Measurements from ENCODE around the gene SNAPC3. TPM values are rescaled to one million over a fixed set of nuclear protein-coding genes. Genes with fewer than 3 reads are reported as not detected.

Gene SNAPC3
- total RNA-seq, 1 experiment from 2014 or later = 33.5 TPM

DNA sequence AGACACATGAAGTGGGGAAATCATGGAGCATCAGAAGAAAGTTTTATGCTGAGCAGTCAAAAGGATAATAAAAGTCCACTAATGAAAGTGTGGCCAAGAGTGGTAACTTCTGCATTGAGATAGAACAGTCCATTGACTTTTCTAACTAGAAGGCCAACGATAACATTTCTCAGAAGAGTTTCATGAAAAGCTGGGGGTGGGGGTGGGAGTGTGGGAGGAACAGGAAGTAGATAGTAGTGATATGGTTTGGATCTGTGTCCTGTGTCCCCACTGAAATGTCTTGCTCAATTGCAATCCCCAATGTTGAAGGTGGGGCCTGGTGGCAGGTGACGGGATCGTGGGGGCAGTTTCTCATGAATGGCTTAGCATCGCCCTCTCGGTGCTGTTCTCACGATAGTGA lies 36.2 kb upstream of the SNAPC3 start:
- no peak overlapping the region for H3K27ac Mint-ChIP-seq
- no peaks in the 10 kb centered on the region for H3K36me3 Mint-ChIP-seq
- CTCF ChIA-PET = no interaction called here
- ATAC-seq (no peak), DNase-seq (ENCODE audit: low spot score) (no peak)
- no peaks in the 10 kb centered on the region for H3K4me1 Mint-ChIP-seq
- no peak overlapping the region for H3K4me3 Mint-ChIP-seq
- TF ChIP-seq NR2C2 (CRISPR knock-in tag; IDR thresholded peaks at IDR 0.05) = no peak
- POLR2A ChIA-PET = no interaction called here
- no peaks in the 10 kb centered on the region for H3K27me3 Mint-ChIP-seq (ENCODE audit: low read depth)
- no peaks in the 10 kb centered on the region for H3K9me3 Mint-ChIP-seq

DNA sequence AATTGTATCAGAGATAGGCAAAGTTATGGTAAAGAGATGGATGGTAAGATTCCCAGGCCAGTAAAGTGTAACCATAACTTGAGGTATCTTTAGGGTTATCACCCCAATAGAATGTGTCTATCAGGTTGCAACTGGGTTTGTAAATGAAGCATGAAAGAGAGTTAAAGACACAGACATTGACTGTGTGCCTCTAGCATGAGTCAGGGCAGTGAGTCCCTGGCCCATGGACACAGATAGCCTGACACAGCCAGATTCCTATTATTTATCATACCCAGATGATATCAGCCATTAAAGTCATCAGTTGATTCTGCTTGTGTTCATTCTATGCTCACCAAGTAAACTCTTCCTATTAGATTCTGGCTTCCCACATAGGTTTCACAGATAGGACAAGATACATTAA lies 33.5 kb upstream of the SNAPC3 start:
- CTCF ChIA-PET = interaction anchor here (0.6 to 1.7 kb wide), 2 partner anchors 14 to 162 kb away, joined by 5 read pairs; no protein-coding TSS in a partner anchor
- no peaks in the 10 kb centered on the region for H3K9me3 Mint-ChIP-seq
- H3K27ac Mint-ChIP-seq = no peak overlapping the region
- ATAC-seq (no peak), DNase-seq (ENCODE audit: low spot score) (no peak)
- no peak overlapping the region for H3K4me3 Mint-ChIP-seq
- H3K4me1 Mint-ChIP-seq = no peaks in the 10 kb centered on the region
- no peaks in the 10 kb centered on the region for H3K27me3 Mint-ChIP-seq (ENCODE audit: low read depth)
- TF ChIP-seq NFE2L1 (CRISPR knock-in tag; IDR thresholded peaks at IDR 0.05) = no peak
- TF ChIP-seq, protein P1, sequence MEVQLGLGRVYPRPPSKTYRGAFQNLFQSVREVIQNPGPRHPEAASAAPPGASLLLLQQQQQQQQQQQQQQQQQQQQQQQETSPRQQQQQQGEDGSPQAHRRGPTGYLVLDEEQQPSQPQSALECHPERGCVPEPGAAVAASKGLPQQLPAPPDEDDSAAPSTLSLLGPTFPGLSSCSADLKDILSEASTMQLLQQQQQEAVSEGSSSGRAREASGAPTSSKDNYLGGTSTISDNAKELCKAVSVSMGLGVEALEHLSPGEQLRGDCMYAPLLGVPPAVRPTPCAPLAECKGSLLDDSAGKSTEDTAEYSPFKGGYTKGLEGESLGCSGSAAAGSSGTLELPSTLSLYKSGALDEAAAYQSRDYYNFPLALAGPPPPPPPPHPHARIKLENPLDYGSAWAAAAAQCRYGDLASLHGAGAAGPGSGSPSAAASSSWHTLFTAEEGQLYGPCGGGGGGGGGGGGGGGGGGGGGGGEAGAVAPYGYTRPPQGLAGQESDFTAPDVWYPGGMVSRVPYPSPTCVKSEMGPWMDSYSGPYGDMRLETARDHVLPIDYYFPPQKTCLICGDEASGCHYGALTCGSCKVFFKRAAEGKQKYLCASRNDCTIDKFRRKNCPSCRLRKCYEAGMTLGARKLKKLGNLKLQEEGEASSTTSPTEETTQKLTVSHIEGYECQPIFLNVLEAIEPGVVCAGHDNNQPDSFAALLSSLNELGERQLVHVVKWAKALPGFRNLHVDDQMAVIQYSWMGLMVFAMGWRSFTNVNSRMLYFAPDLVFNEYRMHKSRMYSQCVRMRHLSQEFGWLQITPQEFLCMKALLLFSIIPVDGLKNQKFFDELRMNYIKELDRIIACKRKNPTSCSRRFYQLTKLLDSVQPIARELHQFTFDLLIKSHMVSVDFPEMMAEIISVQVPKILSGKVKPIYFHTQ (CRISPR knock-in tag; IDR thresholded peaks at IDR 0.05) = no peak
- POLR2A ChIA-PET = no interaction called here
- H3K36me3 Mint-ChIP-seq = no peaks in the 10 kb centered on the region

DNA sequence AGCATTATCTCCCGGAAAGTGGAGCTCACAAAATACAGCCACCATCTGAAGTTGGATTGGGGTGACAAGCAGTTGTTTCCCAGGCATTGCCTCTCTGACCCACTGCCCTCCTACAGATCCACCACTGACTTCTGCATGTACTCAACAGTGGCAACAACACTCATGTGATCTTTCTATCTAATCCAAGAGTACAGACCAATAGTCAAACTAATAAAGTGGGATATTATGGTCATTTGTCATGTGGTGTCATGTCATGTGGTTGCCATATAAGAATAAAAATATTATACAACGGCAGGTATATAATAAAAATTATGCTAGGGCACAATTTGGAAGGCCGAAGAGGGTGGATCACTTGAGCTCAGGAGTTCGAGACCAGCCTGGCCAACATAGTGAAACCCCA lies 33.0 kb upstream of the SNAPC3 start:
- TF ChIP-seq, protein P2, sequence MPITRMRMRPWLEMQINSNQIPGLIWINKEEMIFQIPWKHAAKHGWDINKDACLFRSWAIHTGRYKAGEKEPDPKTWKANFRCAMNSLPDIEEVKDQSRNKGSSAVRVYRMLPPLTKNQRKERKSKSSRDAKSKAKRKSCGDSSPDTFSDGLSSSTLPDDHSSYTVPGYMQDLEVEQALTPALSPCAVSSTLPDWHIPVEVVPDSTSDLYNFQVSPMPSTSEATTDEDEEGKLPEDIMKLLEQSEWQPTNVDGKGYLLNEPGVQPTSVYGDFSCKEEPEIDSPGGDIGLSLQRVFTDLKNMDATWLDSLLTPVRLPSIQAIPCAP (CRISPR knock-in tag; IDR thresholded peaks at IDR 0.05) = no peak
- TF ChIP-seq, protein P3, sequence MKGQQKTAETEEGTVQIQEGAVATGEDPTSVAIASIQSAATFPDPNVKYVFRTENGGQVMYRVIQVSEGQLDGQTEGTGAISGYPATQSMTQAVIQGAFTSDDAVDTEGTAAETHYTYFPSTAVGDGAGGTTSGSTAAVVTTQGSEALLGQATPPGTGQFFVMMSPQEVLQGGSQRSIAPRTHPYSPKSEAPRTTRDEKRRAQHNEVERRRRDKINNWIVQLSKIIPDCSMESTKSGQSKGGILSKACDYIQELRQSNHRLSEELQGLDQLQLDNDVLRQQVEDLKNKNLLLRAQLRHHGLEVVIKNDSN (CRISPR knock-in tag; IDR thresholded peaks at IDR 0.05) = no peak
- TF ChIP-seq FOXP1 (CRISPR knock-in tag; IDR thresholded peaks at IDR 0.05; ENCODE audit: borderline replicate concordance) (no peak), ZNF317 (CRISPR knock-in tag; IDR thresholded peaks at IDR 0.05; ENCODE audit: borderline replicate concordance, low read depth) (no peak), RELA (CRISPR knock-in tag; IDR thresholded peaks at IDR 0.05; ENCODE audit: borderline replicate concordance) (no peak), ZNF232 (CRISPR knock-in tag; IDR thresholded peaks at IDR 0.05) (no peak), TP53 (CRISPR knock-in tag; IDR thresholded peaks at IDR 0.05) (no peak)
- TF ChIP-seq, protein P4, sequence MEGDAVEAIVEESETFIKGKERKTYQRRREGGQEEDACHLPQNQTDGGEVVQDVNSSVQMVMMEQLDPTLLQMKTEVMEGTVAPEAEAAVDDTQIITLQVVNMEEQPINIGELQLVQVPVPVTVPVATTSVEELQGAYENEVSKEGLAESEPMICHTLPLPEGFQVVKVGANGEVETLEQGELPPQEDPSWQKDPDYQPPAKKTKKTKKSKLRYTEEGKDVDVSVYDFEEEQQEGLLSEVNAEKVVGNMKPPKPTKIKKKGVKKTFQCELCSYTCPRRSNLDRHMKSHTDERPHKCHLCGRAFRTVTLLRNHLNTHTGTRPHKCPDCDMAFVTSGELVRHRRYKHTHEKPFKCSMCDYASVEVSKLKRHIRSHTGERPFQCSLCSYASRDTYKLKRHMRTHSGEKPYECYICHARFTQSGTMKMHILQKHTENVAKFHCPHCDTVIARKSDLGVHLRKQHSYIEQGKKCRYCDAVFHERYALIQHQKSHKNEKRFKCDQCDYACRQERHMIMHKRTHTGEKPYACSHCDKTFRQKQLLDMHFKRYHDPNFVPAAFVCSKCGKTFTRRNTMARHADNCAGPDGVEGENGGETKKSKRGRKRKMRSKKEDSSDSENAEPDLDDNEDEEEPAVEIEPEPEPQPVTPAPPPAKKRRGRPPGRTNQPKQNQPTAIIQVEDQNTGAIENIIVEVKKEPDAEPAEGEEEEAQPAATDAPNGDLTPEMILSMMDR (IDR thresholded peaks at IDR 0.05) = no peak
- TF ChIP-seq, protein P5, sequence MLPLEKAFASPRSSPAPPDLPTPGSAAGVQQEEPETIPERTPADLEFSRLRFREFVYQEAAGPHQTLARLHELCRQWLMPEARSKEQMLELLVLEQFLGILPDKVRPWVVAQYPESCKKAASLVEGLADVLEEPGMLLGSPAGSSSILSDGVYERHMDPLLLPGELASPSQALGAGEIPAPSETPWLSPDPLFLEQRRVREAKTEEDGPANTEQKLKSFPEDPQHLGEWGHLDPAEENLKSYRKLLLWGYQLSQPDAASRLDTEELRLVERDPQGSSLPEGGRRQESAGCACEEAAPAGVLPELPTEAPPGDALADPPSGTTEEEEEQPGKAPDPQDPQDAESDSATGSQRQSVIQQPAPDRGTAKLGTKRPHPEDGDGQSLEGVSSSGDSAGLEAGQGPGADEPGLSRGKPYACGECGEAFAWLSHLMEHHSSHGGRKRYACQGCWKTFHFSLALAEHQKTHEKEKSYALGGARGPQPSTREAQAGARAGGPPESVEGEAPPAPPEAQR (CRISPR knock-in tag; IDR thresholded peaks at IDR 0.05) = no peak
- no peak for ATAC-seq
- Mint-ChIP-seq H3K4me1 (no peaks in the 10 kb centered on the region), H3K4me3 (no peak overlapping the region), H3K36me3 (no peaks in the 10 kb centered on the region), H3K9me3 (no peaks in the 10 kb centered on the region), H3K27me3 (ENCODE audit: low read depth) (no peaks in the 10 kb centered on the region), H3K27ac (no peak overlapping the region)
- DNase-seq (ENCODE audit: low spot score) = no peak
- POLR2A ChIA-PET = no interaction called here
- CTCF ChIA-PET = interaction anchor here (0.5 to 1.7 kb wide), 3 partner anchors 13 to 161 kb away, joined by 3 to 5 read pairs (median 5); no protein-coding TSS in a partner anchor

DNA sequence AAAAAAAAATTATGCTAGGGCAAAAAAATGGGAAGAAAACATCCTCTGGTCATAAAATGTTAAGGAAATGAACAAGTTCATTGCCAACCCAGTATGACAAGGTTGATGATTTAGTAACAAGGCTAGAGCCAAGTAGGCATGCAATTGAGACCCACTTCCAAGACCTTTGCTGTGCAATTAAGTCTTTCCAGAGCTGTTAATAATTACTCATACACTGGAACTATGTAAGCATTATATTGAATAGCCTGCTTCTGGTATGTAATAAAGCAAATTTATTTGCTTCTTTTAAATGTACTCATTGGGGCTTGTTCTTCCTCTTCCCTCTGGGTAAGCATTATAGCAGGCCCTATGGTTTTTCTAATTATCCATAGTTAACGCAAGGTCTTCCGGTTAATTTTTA lies 32.5 kb upstream of the SNAPC3 start:
- Mint-ChIP-seq H3K4me1 (no peaks in the 10 kb centered on the region), H3K27ac (no peak overlapping the region), H3K4me3 (no peak overlapping the region), H3K9me3 (no peaks in the 10 kb centered on the region), H3K36me3 (no peaks in the 10 kb centered on the region), H3K27me3 (ENCODE audit: low read depth) (no peaks in the 10 kb centered on the region)
- POLR2A ChIA-PET = no interaction called here
- no peak for ATAC-seq
- CTCF ChIA-PET = interaction anchor here (1.7 kb wide), 1 partner anchor 13 kb away, joined by 5 read pairs; no protein-coding TSS in a partner anchor
- no peak for DNase-seq (ENCODE audit: low spot score)
- TF ChIP-seq, protein P4 (IDR thresholded peaks at IDR 0.05) = no peak
- TF ChIP-seq, protein P6, sequence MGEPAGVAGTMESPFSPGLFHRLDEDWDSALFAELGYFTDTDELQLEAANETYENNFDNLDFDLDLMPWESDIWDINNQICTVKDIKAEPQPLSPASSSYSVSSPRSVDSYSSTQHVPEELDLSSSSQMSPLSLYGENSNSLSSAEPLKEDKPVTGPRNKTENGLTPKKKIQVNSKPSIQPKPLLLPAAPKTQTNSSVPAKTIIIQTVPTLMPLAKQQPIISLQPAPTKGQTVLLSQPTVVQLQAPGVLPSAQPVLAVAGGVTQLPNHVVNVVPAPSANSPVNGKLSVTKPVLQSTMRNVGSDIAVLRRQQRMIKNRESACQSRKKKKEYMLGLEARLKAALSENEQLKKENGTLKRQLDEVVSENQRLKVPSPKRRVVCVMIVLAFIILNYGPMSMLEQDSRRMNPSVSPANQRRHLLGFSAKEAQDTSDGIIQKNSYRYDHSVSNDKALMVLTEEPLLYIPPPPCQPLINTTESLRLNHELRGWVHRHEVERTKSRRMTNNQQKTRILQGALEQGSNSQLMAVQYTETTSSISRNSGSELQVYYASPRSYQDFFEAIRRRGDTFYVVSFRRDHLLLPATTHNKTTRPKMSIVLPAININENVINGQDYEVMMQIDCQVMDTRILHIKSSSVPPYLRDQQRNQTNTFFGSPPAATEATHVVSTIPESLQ (CRISPR knock-in tag; IDR thresholded peaks at IDR 0.05) = no peak
- TF ChIP-seq ELF4 (CRISPR knock-in tag; IDR thresholded peaks at IDR 0.05; ENCODE audit: low read depth) = no peak
- TF ChIP-seq HMGA2 (CRISPR knock-in tag; IDR thresholded peaks at IDR 0.05) = no peak
- TF ChIP-seq NFATC4 (CRISPR knock-in tag; IDR thresholded peaks at IDR 0.05) = no peak
- TF ChIP-seq TCF7 (CRISPR knock-in tag; IDR thresholded peaks at IDR 0.05; ENCODE audit: low read depth) = no peak
- TF ChIP-seq ZNF396 (CRISPR knock-in tag; IDR thresholded peaks at IDR 0.05; ENCODE audit: borderline replicate concordance) = no peak
